Neural progenitor cell (in vitro differentiated cells): ENCODE results near the gene SEMA4G. TPM values are rescaled to one million over a fixed set of nuclear protein-coding genes. Genes with fewer than 3 reads are reported as not detected.

ENCODE experiments used
- DNase-seq: peaks from one replicate; pipeline ENCODE4 v3.0.0-alpha.2; 2016; ENCODE audit warnings: low spot score
- H2AFZ ChIP-seq: fragments of 200-600 bp; sonication (generic); replicated peaks from 2 replicates; pipeline ENCODE4 v1.6.1; 2016; ENCODE audit warnings: antibody characterized with exemption
- H3F3A ChIP-seq: fragments of 200-600 bp; sonication (generic); 2 replicates; pipeline ENCODE4 v1.6.1; 2016; ENCODE audit warnings: antibody characterized with exemption, low read depth
- H3K27ac ChIP-seq: fragments of 200-600 bp; sonication (generic); 2 replicates; pipeline ENCODE4 v1.5.1; 2016; ENCODE audit warnings: mild to moderate bottlenecking
- H3K27me3 ChIP-seq: fragments of 200-600 bp; sonication (generic); 2 replicates; pipeline ENCODE4 v1.6.1; 2016; ENCODE audit warnings: mild to moderate bottlenecking, moderate library complexity
- H3K36me3 ChIP-seq: fragments of 200-600 bp; sonication (generic); 2 replicates; pipeline ENCODE4 v1.5.1; 2016
- H3K4me1 ChIP-seq: fragments of 200-600 bp; sonication (generic); 2 replicates; pipeline ENCODE4 v1.6.1; 2016; ENCODE audit warnings: mixed run types
- H3K4me2 ChIP-seq: fragments of 200-600 bp; sonication (generic); 2 replicates; pipeline ENCODE4 v1.6.1; 2016
- H3K4me3 ChIP-seq: fragments of 200-600 bp; sonication (generic); 2 replicates; pipeline ENCODE4 v1.5.1; 2016
- H3K79me2 ChIP-seq: fragments of 200-600 bp; sonication (generic); 2 replicates; pipeline ENCODE4 v1.6.1; 2016; ENCODE audit warnings: low read depth
- H3K9ac ChIP-seq: fragments of 200-600 bp; sonication (generic); 2 replicates; pipeline ENCODE4 v1.6.1; 2016
- H3K9me3 ChIP-seq: fragments of 200-600 bp; sonication (generic); 2 replicates; pipeline ENCODE4 v1.5.1; 2016; ENCODE audit warnings: low read depth
- H4K20me1 ChIP-seq: fragments of 200-600 bp; sonication (generic); 2 replicates; pipeline ENCODE4 v1.6.1; 2016; ENCODE audit warnings: low read depth
- H3K27ac Mint-ChIP-seq: 3 replicates; pipeline ENCODE4 v1.8.0; 2021; ENCODE audit warnings: mixed read lengths
- H3K27me3 Mint-ChIP-seq: 2 replicates; pipeline ENCODE4 v1.8.0; 2022; ENCODE audit warnings: low read depth, mild to moderate bottlenecking, inconsistent platforms, moderate library complexity, mixed read lengths; ENCODE audit not compliant: insufficient read depth
- H3K36me3 Mint-ChIP-seq: 3 replicates; pipeline ENCODE4 v1.8.0; 2021; ENCODE audit warnings: mixed read lengths
- H3K4me1 Mint-ChIP-seq: 3 replicates; pipeline ENCODE4 v1.8.0; 2021; ENCODE audit warnings: mixed read lengths
- H3K4me3 Mint-ChIP-seq: 3 replicates; pipeline ENCODE4 v1.8.0; 2021; ENCODE audit warnings: mild to moderate bottlenecking, moderate library complexity, mixed read lengths
- H3K9me3 Mint-ChIP-seq: 3 replicates; pipeline ENCODE4 v1.8.0; 2020; ENCODE audit warnings: mixed read lengths
- CTCF ChIP-seq: fragments of 200-600 bp; sonication (generic); IDR thresholded peaks from 2 replicates; pipeline ENCODE4 v1.5.1; 2017; ENCODE audit warnings: antibody characterized with exemption, mild to moderate bottlenecking
- EZH2 ChIP-seq: fragments of 200-600 bp; sonication (generic); IDR thresholded peaks from 2 replicates; pipeline ENCODE4 v1.6.1; 2017; ENCODE audit warnings: antibody characterized with exemption, mild to moderate bottlenecking, moderate library complexity
- EZH2phosphoT487 ChIP-seq: fragments of 200-600 bp; sonication (generic); IDR thresholded peaks from 2 replicates; pipeline ENCODE4 v1.6.1; 2017; ENCODE audit warnings: antibody characterized with exemption
- total RNA-seq: library from RNA; depleted of rRNA; stranded (reverse); fragments of >200 nt; gene quantifications from 2 replicates; pipeline ENCODE4 v1.2.3, GENCODE V29; 2015; ENCODE audit warnings: low replicate concordance

Gene SEMA4G
- total RNA-seq, 1 donor from 2014 or later = 2.3 TPM

GRCh38 chr10:100979791-100980272, 10.5 kb downstream of the SEMA4G start:
- H3K27me3 Mint-ChIP-seq = peaks cover 10% of the 10 kb centered on the region
- no peaks in the 10 kb centered on the region for H3K36me3 ChIP-seq

GRCh38 chr10:100980311-100980710, 11.0 kb downstream of the SEMA4G start:
- H3K9ac ChIP-seq = no peak overlapping the region
- H3K4me3 Mint-ChIP-seq = no peak overlapping the region
- H3K4me3 ChIP-seq = no peak overlapping the region
- H3K79me2 ChIP-seq = no peaks in the 10 kb centered on the region
- peaks cover 10% of the 10 kb centered on the region for H3K27me3 Mint-ChIP-seq
- H2AFZ ChIP-seq = no peak overlapping the region
- H3K36me3 Mint-ChIP-seq = peaks cover 20% of the 10 kb centered on the region
- H3F3A ChIP-seq = no peaks in the 10 kb centered on the region
- H3K27ac Mint-ChIP-seq = no peak overlapping the region
- H3K36me3 ChIP-seq = no peaks in the 10 kb centered on the region
- no peaks in the 10 kb centered on the region for H4K20me1 ChIP-seq
- TF ChIP-seq EZH2phosphoT487 (no peak), CTCF (no peak), EZH2 (no peak)
- no peaks in the 10 kb centered on the region for H3K9me3 ChIP-seq
- H3K27me3 ChIP-seq = no peaks in the 10 kb centered on the region
- peaks cover 4% of the 10 kb centered on the region for H3K4me1 Mint-ChIP-seq
- DNase-seq = no peak
- no peak overlapping the region for H3K4me2 ChIP-seq
- H3K4me1 ChIP-seq = no peaks in the 10 kb centered on the region
- no peaks in the 10 kb centered on the region for H3K9me3 Mint-ChIP-seq
- no peak overlapping the region for H3K27ac ChIP-seq

More at GRCh38 chr10:100979791-100980272, 10.5 kb downstream of the SEMA4G start:
- H3K9me3 Mint-ChIP-seq = no peaks in the 10 kb centered on the region
- no peak overlapping the region for H3K27ac Mint-ChIP-seq
- Histone ChIP-seq H3K4me3 (no peak overlapping the region), H3K27me3 (no peaks in the 10 kb centered on the region), H3K4me2 (no peak overlapping the region), H3K27ac (no peak overlapping the region), H3F3A (no peaks in the 10 kb centered on the region), H3K4me1 (no peaks in the 10 kb centered on the region), H3K9ac (no peak overlapping the region), H4K20me1 (no peaks in the 10 kb centered on the region), H3K79me2 (no peaks in the 10 kb centered on the region), H3K9me3 (no peaks in the 10 kb centered on the region), H2AFZ (no peak overlapping the region)
- H3K4me3 Mint-ChIP-seq = no peak overlapping the region
- TF ChIP-seq EZH2phosphoT487 = no peak
- TF ChIP-seq CTCF = no peak
- TF ChIP-seq EZH2 = no peak
- H3K4me1 Mint-ChIP-seq = peaks cover 4% of the 10 kb centered on the region
- peaks cover 20% of the 10 kb centered on the region for H3K36me3 Mint-ChIP-seq
- DNase-seq = no peak

- H3K9me3 ChIP-seq = no peaks in the 10 kb centered on the region
- no peaks in the 10 kb centered on the region for H3F3A ChIP-seq
- H2AFZ ChIP-seq = no peak overlapping the region
- DNase-seq = no peak
- Mint-ChIP-seq H3K27me3 (peaks cover 10% of the 10 kb centered on the region), H3K27ac (no peak overlapping the region), H3K36me3 (peaks cover 20% of the 10 kb centered on the region), H3K4me1 (peaks cover 4% of the 10 kb centered on the region), H3K9me3 (no peaks in the 10 kb centered on the region), H3K4me3 (no peak overlapping the region)
- no peak for TF ChIP-seq EZH2phosphoT487
- H3K79me2 ChIP-seq = peaks cover 2% of the 10 kb centered on the region
- H3K27ac ChIP-seq = no peak overlapping the region
- no peaks in the 10 kb centered on the region for H4K20me1 ChIP-seq
- H3K4me2 ChIP-seq = no peak overlapping the region
- H3K9ac ChIP-seq = no peak overlapping the region
- no peaks in the 10 kb centered on the region for H3K4me1 ChIP-seq
- H3K36me3 ChIP-seq = no peaks in the 10 kb centered on the region
- H3K4me3 ChIP-seq = no peak overlapping the region
- H3K27me3 ChIP-seq = no peaks in the 10 kb centered on the region
Measured at GRCh38 chr10:100980711-100981110, 11.4 kb downstream of the SEMA4G start.

- no peaks in the 10 kb centered on the region for H3K36me3 ChIP-seq
- H3K36me3 Mint-ChIP-seq = peaks cover 20% of the 10 kb centered on the region
Measured at GRCh38 chr10:100981178-100981772, 12.0 kb downstream of the SEMA4G start.

More at GRCh38 chr10:100981178-100981772, 12.0 kb downstream of the SEMA4G start:
- no peak overlapping the region for H2AFZ ChIP-seq
- Mint-ChIP-seq H3K9me3 (no peaks in the 10 kb centered on the region), H3K27me3 (peaks cover 10% of the 10 kb centered on the region), H3K4me1 (peaks cover 4% of the 10 kb centered on the region), H3K27ac (no peak overlapping the region), H3K4me3 (no peak overlapping the region)
- no peaks in the 10 kb centered on the region for H3K9me3 ChIP-seq
- no peak overlapping the region for H3K4me2 ChIP-seq
- no peak for DNase-seq
- H3K9ac ChIP-seq = no peak overlapping the region
- H4K20me1 ChIP-seq = peaks cover under 1% of the 10 kb centered on the region
- TF ChIP-seq EZH2 (no peak), CTCF (no peak), EZH2phosphoT487 (no peak)
- no peak overlapping the region for H3K4me3 ChIP-seq
- H3K79me2 ChIP-seq = peaks cover 7% of the 10 kb centered on the region
- no peak overlapping the region for H3K27ac ChIP-seq
- peaks cover 4% of the 10 kb centered on the region for H3F3A ChIP-seq
- no peaks in the 10 kb centered on the region for H3K27me3 ChIP-seq
- peaks cover 4% of the 10 kb centered on the region for H3K4me1 ChIP-seq
